CD4-positive, alpha-beta memory T cell (primary cell): ENCODE results near the gene LSS. TPM values are rescaled to one million over a fixed set of nuclear protein-coding genes. Genes with fewer than 3 reads are reported as not detected.

Experiments
- CTCF ChIA-PET: fragments of 350-600 bp; sonication (Branson Sonifier 250); formaldehyde crosslinking; loops from one replicate; lab custom pipeline; 2021; ENCODE audit warnings: inconsistent platforms; ENCODE audit not compliant: partially characterized antibody; lab: Charles Lee
- POLR2A ChIA-PET: fragments of 350-600 bp; sonication (Branson Sonifier 250); formaldehyde crosslinking; loops from one replicate; lab custom pipeline; 2021; ENCODE audit not compliant: partially characterized antibody; lab: Charles Lee
- DNase-seq, 5 donors: peaks; one replicate each; pipeline versions ENCODE4 v3.0.0 to v3.0.0-alpha.2; 2020 to 2022; ENCODE audit warnings: mixed read lengths in 1 of 5
- H3K27ac ChIP-seq: one replicate; pipeline ENCODE4 v1.7.0; 2013; ENCODE audit warnings: low read depth, low read length
- H3K27me3 ChIP-seq: 2 replicates; pipeline ENCODE4 v1.7.0; 2013; ENCODE audit warnings: mild to moderate bottlenecking, low read length, moderate library complexity; ENCODE audit not compliant: insufficient read depth
- H3K36me3 ChIP-seq: 2 replicates; pipeline ENCODE4 v1.7.0; 2013; ENCODE audit warnings: mild to moderate bottlenecking, low read length, moderate library complexity; ENCODE audit not compliant: insufficient read depth
- H3K4me1 ChIP-seq: 2 replicates; pipeline ENCODE4 v1.7.0; 2013; ENCODE audit warnings: mild to moderate bottlenecking, low read length, moderate library complexity; ENCODE audit not compliant: insufficient read depth
- H3K4me3 ChIP-seq, 2 donors: one replicate each; pipeline ENCODE4 v1.7.0; 2013; ENCODE audit warnings: low read length in 2 of 2, mild to moderate bottlenecking in 1 of 2
- H3K9me3 ChIP-seq, 2 donors: one replicate each; pipeline ENCODE4 v1.7.0; 2013; ENCODE audit warnings: low read length in 2 of 2, control low read depth in 1 of 2; ENCODE audit not compliant: control insufficient read depth in 1 of 2
- H3K27ac Mint-ChIP-seq, 7 donors: one replicate each; pipeline ENCODE4 v1.8.0; 2020 to 2021; ENCODE audit warnings: mixed read lengths in 7 of 7, mild to moderate bottlenecking in 6 of 7, inconsistent platforms in 3 of 7, moderate library complexity in 3 of 7
- H3K27me3 Mint-ChIP-seq, 2 donors: one replicate each; pipeline ENCODE4 v1.8.0; 2020 to 2021; ENCODE audit warnings: mixed read lengths in 2 of 2
- H3K36me3 Mint-ChIP-seq, 2 donors: one replicate each; pipeline ENCODE4 v1.8.0; 2020 to 2021; ENCODE audit warnings: mixed read lengths in 2 of 2, inconsistent platforms in 1 of 2, mild to moderate bottlenecking in 1 of 2
- H3K4me1 Mint-ChIP-seq, 4 donors: one replicate each; pipeline ENCODE4 v1.8.0; 2020 to 2021; ENCODE audit warnings: mixed read lengths in 4 of 4, mild to moderate bottlenecking in 1 of 4
- H3K4me3 Mint-ChIP-seq, 8 donors: one replicate each; pipeline ENCODE4 v1.8.0; 2020 to 2021; ENCODE audit warnings: mixed read lengths in 8 of 8, mild to moderate bottlenecking in 7 of 8, moderate library complexity in 6 of 8, inconsistent platforms in 3 of 8
- H3K9me3 Mint-ChIP-seq, 8 donors: one replicate each; pipeline ENCODE4 v1.8.0; 2020 to 2021; ENCODE audit warnings: mixed read lengths in 8 of 8, mild to moderate bottlenecking in 5 of 8, inconsistent platforms in 3 of 8, moderate library complexity in 1 of 8
- intact Hi-C: fragments of 100-400 bp; cut with micrococcal nuclease; formaldehyde crosslinking; loops from one replicate; pipeline ENCODE4 v1.15.1; 2023
- polyA plus RNA-seq, 2 donors: library from polyadenylated mRNA; unstranded; fragments of 300-500 nt; fragmentation: Illumina TruSeq; gene quantifications; one replicate each; pipeline ENCODE4 v1.2.3, GENCODE V29; 2021
- total RNA-seq, 2 experiments: library from RNA; stranded (reverse); gene quantifications; one replicate each; pipeline ENCODE4 v1.2.3, GENCODE V29; 2021

The LSS gene
- total and polyA plus RNA-seq, 4 experiments from 2014 or later: 15.3 to 54.5 (median 35.1) TPM

GRCh38 chr21:46195595-46196195 lies 32.9 kb downstream of the LSS start:
- Mint-ChIP-seq H3K4me3 (no peak overlapping the region), H3K27me3 (no peaks in the 10 kb centered on the region), H3K4me1 (no peaks in the 10 kb centered on the region), H3K9me3 (peaks cover 0 to 5% (median 0%) of the 10 kb centered on the region in 8 donors), H3K27ac (peak overlapping the region in 1 of 7 donors; percentile 37), H3K36me3 (peaks cover 55% of the 10 kb centered on the region in 2 donors)
- ChIA-PET CTCF (no interaction called here), POLR2A (no interaction called here)
- intact Hi-C loops: no loop called here
- Histone ChIP-seq H3K4me3 (no peak overlapping the region), H3K9me3 (no peaks in the 10 kb centered on the region), H3K27ac (no peak overlapping the region), H3K4me1 (no peaks in the 10 kb centered on the region), H3K36me3 (peaks cover 30% of the 10 kb centered on the region), H3K27me3 (no peaks in the 10 kb centered on the region)
- DNase-seq: no peak

GRCh38 chr21:46194374-46195334 lies 33.9 kb downstream of the LSS start:
- Mint-ChIP-seq H3K27me3 (no peaks in the 10 kb centered on the region), H3K4me1 (no peaks in the 10 kb centered on the region), H3K36me3 (peaks cover 44 to 47% of the 10 kb centered on the region in 2 donors), H3K9me3 (peaks cover 0 to 4% (median 0%) of the 10 kb centered on the region in 8 donors), H3K4me3 (no peak overlapping the region), H3K27ac (peak overlapping the region in 3 of 7 donors; percentile 37 to 69 (median 47))
- ChIA-PET CTCF (no interaction called here), POLR2A (no interaction called here)
- Histone ChIP-seq H3K36me3 (peaks cover 19% of the 10 kb centered on the region), H3K4me3 (no peak overlapping the region), H3K27me3 (no peaks in the 10 kb centered on the region), H3K9me3 (no peaks in the 10 kb centered on the region), H3K27ac (no peak overlapping the region), H3K4me1 (no peaks in the 10 kb centered on the region)
- intact Hi-C loops: no loop called here
- DNase-seq: no peak

- Histone ChIP-seq H3K27ac (no peak overlapping the region), H3K36me3 (peaks cover 17% of the 10 kb centered on the region), H3K4me3 (no peak overlapping the region), H3K27me3 (no peaks in the 10 kb centered on the region), H3K4me1 (no peaks in the 10 kb centered on the region), H3K9me3 (no peaks in the 10 kb centered on the region)
- Mint-ChIP-seq H3K4me3 (no peak overlapping the region), H3K27ac (peak overlapping the region in 1 of 7 donors; percentile 69), H3K4me1 (no peaks in the 10 kb centered on the region), H3K9me3 (peaks cover 0 to 3% (median 0%) of the 10 kb centered on the region in 8 donors), H3K27me3 (no peaks in the 10 kb centered on the region), H3K36me3 (peaks cover 37 to 40% of the 10 kb centered on the region in 2 donors)
- CTCF ChIA-PET: no interaction called here
- intact Hi-C loops: no loop called here
- POLR2A ChIA-PET: no interaction called here
- no peak for DNase-seq
These were observed 34.7 kb downstream of the LSS start for GRCh38 chr21:46193829-46194373.

- no peaks in the 10 kb centered on the region for H3K27me3 Mint-ChIP-seq
- ChIA-PET CTCF (interaction anchor here (1.4 kb wide), 1 partner anchor 218 kb away, joined by 4 read pairs; no protein-coding TSS in a partner anchor), POLR2A (no interaction called here)
- Histone ChIP-seq H3K4me1 (no peaks in the 10 kb centered on the region), H3K36me3 (peaks cover 17% of the 10 kb centered on the region), H3K4me3 (no peak overlapping the region), H3K27ac (no peak overlapping the region), H3K9me3 (no peaks in the 10 kb centered on the region), H3K27me3 (no peaks in the 10 kb centered on the region)
- no peak for DNase-seq
- H3K9me3 Mint-ChIP-seq: peaks cover 0 to 2% (median 0%) of the 10 kb centered on the region in 8 donors
- H3K4me3 Mint-ChIP-seq: no peak overlapping the region
- no peaks in the 10 kb centered on the region for H3K4me1 Mint-ChIP-seq
- intact Hi-C loops: no loop called here
- peaks cover 21 to 24% of the 10 kb centered on the region in 2 donors for H3K36me3 Mint-ChIP-seq
- H3K27ac Mint-ChIP-seq: no peak overlapping the region
These were observed 36.6 kb downstream of the LSS start for GRCh38 chr21:46191686-46192575.

GRCh38 chr21:46191257-46191685 lies 37.3 kb downstream of the LSS start:
- POLR2A ChIA-PET: no interaction called here
- no peak overlapping the region for H3K4me3 Mint-ChIP-seq
- H3K27ac ChIP-seq: no peak overlapping the region
- peaks cover 15 to 18% of the 10 kb centered on the region in 2 donors for H3K36me3 Mint-ChIP-seq
- H3K4me3 ChIP-seq: no peak overlapping the region
- H3K27me3 ChIP-seq: no peaks in the 10 kb centered on the region
- H3K4me1 Mint-ChIP-seq: no peaks in the 10 kb centered on the region
- intact Hi-C loops: no loop called here
- peaks cover 0 to 2% (median 0%) of the 10 kb centered on the region in 8 donors for H3K9me3 Mint-ChIP-seq
- no peaks in the 10 kb centered on the region for H3K9me3 ChIP-seq
- DNase-seq: no peak
- H3K27ac Mint-ChIP-seq: no peak overlapping the region
- CTCF ChIA-PET: interaction anchor here (1.4 to 2.0 kb wide), 2 partner anchors 48 to 218 kb away, joined by 4 to 6 read pairs; no protein-coding TSS in a partner anchor
- no peaks in the 10 kb centered on the region for H3K27me3 Mint-ChIP-seq
- H3K36me3 ChIP-seq: peaks cover 17% of the 10 kb centered on the region
- no peaks in the 10 kb centered on the region for H3K4me1 ChIP-seq

- H3K36me3 Mint-ChIP-seq: peaks cover 14 to 17% of the 10 kb centered on the region in 2 donors
- Histone ChIP-seq H3K4me1 (no peaks in the 10 kb centered on the region), H3K4me3 (no peak overlapping the region), H3K27ac (no peak overlapping the region), H3K9me3 (no peaks in the 10 kb centered on the region), H3K36me3 (peaks cover 16% of the 10 kb centered on the region), H3K27me3 (no peaks in the 10 kb centered on the region)
- ChIA-PET POLR2A (no interaction called here), CTCF (interaction anchor here (1.4 to 2.0 kb wide), 2 partner anchors 48 to 217 kb away, joined by 4 to 6 read pairs; no protein-coding TSS in a partner anchor)
- no peak for DNase-seq
- H3K4me3 Mint-ChIP-seq: no peak overlapping the region
- intact Hi-C loops: no loop called here
- H3K27me3 Mint-ChIP-seq: no peaks in the 10 kb centered on the region
- H3K9me3 Mint-ChIP-seq: no peaks in the 10 kb centered on the region
- peaks cover 0 to under 1% (median under 1%) of the 10 kb centered on the region in 4 donors for H3K4me1 Mint-ChIP-seq
- peak overlapping the region in 1 of 7 donors; percentile 18 for H3K27ac Mint-ChIP-seq
These were observed 38.0 kb downstream of the LSS start for GRCh38 chr21:46190491-46191131.
